Loucy (cell line): ENCODE measurements around the gene SLPI.

Experiments used
- H2AFZ ChIP-seq: fragments of 200-600 bp; sonication (generic); 2 replicates; pipeline ENCODE4 v1.6.0; 2016; ENCODE audit warnings: antibody characterized with exemption, mild to moderate bottlenecking, low read length, moderate library complexity
- H3F3A ChIP-seq: fragments of 200-600 bp; 2 replicates; pipeline ENCODE4 v1.6.0; 2016; ENCODE audit warnings: antibody characterized with exemption, low read depth, mild to moderate bottlenecking
- H3K27me3 ChIP-seq: fragments of 200-600 bp; sonication (generic); 2 replicates; pipeline ENCODE4 v1.6.1; 2014; ENCODE audit warnings: low read length, mild to moderate bottlenecking; ENCODE audit not compliant: insufficient read depth, poor library complexity, severe bottlenecking
- H3K36me3 ChIP-seq: fragments of 200-600 bp; sonication (generic); 2 replicates; pipeline ENCODE4 v1.6.1; 2016; ENCODE audit warnings: low read length; ENCODE audit not compliant: insufficient read depth
- H3K4me1 ChIP-seq: fragments of 200-600 bp; sonication (generic); 2 replicates; pipeline ENCODE4 v1.5.1; 2014; ENCODE audit warnings: low read length, mild to moderate bottlenecking; ENCODE audit not compliant: insufficient read depth, poor library complexity, severe bottlenecking
- H3K4me2 ChIP-seq: fragments of 200-600 bp; sonication (generic); 2 replicates; pipeline ENCODE4 v1.6.0; 2014; ENCODE audit warnings: antibody characterized with exemption, low read length, low read depth, mild to moderate bottlenecking; ENCODE audit not compliant: poor library complexity, severe bottlenecking
- H3K4me3 ChIP-seq: fragments of 200-600 bp; sonication (generic); 2 replicates; pipeline ENCODE4 v1.5.1; 2014; ENCODE audit warnings: low read length, mild to moderate bottlenecking, mixed read lengths; ENCODE audit not compliant: poor library complexity, severe bottlenecking
- H3K79me2 ChIP-seq: fragments of 200-600 bp; sonication (generic); 2 replicates; pipeline ENCODE4 v1.6.1; 2014; ENCODE audit warnings: low read length; ENCODE audit not compliant: insufficient read depth
- H3K9ac ChIP-seq: fragments of 200-600 bp; sonication (generic); 2 replicates; pipeline ENCODE4 v1.6.0; 2014; ENCODE audit warnings: mild to moderate bottlenecking, low read depth, low read length, moderate library complexity; ENCODE audit not compliant: poor library complexity, severe bottlenecking
- H3K9me2 ChIP-seq: fragments of 200-600 bp; sonication (generic); replicated peaks from 2 replicates; pipeline ENCODE4 v1.6.1; 2016; ENCODE audit warnings: low read depth, low read length, mixed read lengths
- H3K9me3 ChIP-seq: fragments of 200-600 bp; sonication (generic); 2 replicates; pipeline ENCODE4 v1.6.1; 2014; ENCODE audit warnings: mild to moderate bottlenecking, antibody characterized with exemption, low read length, low read depth; ENCODE audit not compliant: insufficient read depth
- H4K20me1 ChIP-seq: fragments of 200-600 bp; sonication (generic); 2 replicates; pipeline ENCODE4 v1.6.0; 2014; ENCODE audit warnings: antibody characterized with exemption, low read length, mild to moderate bottlenecking; ENCODE audit not compliant: insufficient read depth, poor library complexity, severe bottlenecking
- CTCF ChIP-seq: fragments of 200-600 bp; sonication (generic); conservative IDR thresholded peaks from 2 replicates; pipeline ENCODE4 v1.5.1; 2014; ENCODE audit warnings: mild to moderate bottlenecking, antibody characterized with exemption, low read length
- EZH2phosphoT487 ChIP-seq: fragments of 200-600 bp; IDR thresholded peaks from 2 replicates; pipeline ENCODE4 v1.6.1; 2018; ENCODE audit warnings: antibody characterized with exemption, mild to moderate bottlenecking, moderate library complexity, borderline replicate concordance

SLPI gene

DNA sequence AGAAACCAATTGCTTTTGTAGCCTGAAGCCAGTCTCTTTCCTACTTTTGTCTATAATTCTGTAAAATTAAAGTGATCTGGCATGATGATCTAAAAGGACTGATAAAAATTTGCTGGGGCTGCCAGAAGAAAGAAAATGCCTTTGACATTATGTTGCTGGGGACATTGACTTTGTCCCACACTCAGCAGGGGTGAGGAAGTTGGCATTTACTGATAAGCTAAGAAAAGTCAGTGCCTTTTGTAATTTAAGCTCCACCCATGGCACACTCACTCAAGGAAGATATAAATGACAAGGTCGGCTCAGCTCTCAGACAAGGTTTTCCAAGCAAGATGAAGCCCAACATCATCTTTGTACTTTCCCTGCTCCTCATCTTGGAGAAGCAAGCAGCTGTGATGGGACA lies 47.6 kb downstream of the SLPI start, which contains the start of gene SEMG1:
Gene SEMG1 (plus strand): TSS at position 309 of the 400 bp plus-strand sequence. CDS start 21 bp downstream, at position 330.
- Histone ChIP-seq H3K9ac (no peak within 1 kb of the TSS), H4K20me1 (no peaks in the 10 kb centered on the region), H3K4me1 (no peaks in the 10 kb centered on the region), H3K9me2 (no peaks in the 10 kb centered on the region), H3K79me2 (no peaks in the 10 kb centered on the region), H3K4me3 (no peak within 1 kb of the TSS), H3K27me3 (no peaks in the 10 kb centered on the region), H3K4me2 (no peak within 1 kb of the TSS), H3F3A (no peaks in the 10 kb centered on the region), H2AFZ (no peak within 1 kb of the TSS), H3K36me3 (no peaks in the 10 kb centered on the region), H3K9me3 (no peaks in the 10 kb centered on the region)
- TF ChIP-seq EZH2phosphoT487 (no peak), CTCF (no peak)
